SK-N-SH (cell line): Measurements from ENCODE around the gene BHLHA9. TPM values are rescaled to one million over a fixed set of nuclear protein-coding genes. Genes with fewer than 3 reads are reported as not detected.

Experiments used
- CTCF ChIA-PET: fragments of 300-600, 350-600 bp; formaldehyde crosslinking; extraction: SDS; loops from one replicate; lab custom pipeline; 2021; lab: Yijun Ruan, JAX
- POLR2A ChIA-PET: fragments of 350-600 bp; sonication (Branson Sonifier 250); formaldehyde crosslinking; extraction: SDS; loops from one replicate; lab custom pipeline; 2020; ENCODE audit warnings: antibody characterized with exemption, inconsistent platforms; lab: Yijun Ruan, JAX
- DNase-seq: peaks from one replicate; pipeline ENCODE4 v3.0.0; 2012
- H2AFZ ChIP-seq: fragments of 200-600 bp; sonication (generic); 2 replicates; pipeline ENCODE4 v1.8.1; 2016; ENCODE audit warnings: antibody characterized with exemption, mild to moderate bottlenecking, low read depth
- H3F3A ChIP-seq: fragments of 200-600 bp; sonication (generic); replicated peaks from 2 replicates; pipeline ENCODE3; 2016; ENCODE audit warnings: antibody characterized with exemption, mild to moderate bottlenecking; ENCODE audit not compliant: insufficient read depth
- H3K27ac ChIP-seq, 2 experiments: fragments of 200-500 bp in 1 of 2; fragments of 200-600 bp in 1 of 2; sonication (Bioruptor generic) in 1 of 2; sonication (generic), shearing (Covaris generic) in 1 of 2; 2 replicates each; pipeline versions ENCODE4 v1.5.1 to v1.6.1; 2014 to 2016; ENCODE audit warnings: low read depth in 2 of 2, inconsistent platforms in 1 of 2, low read length in 1 of 2, mild to moderate bottlenecking in 1 of 2, mixed read lengths in 1 of 2
- H3K27me3 ChIP-seq: fragments of 200-600 bp; sonication (generic), shearing (Covaris generic); 2 replicates; pipeline ENCODE4 v1.6.1; 2016; ENCODE audit warnings: mixed run types; ENCODE audit not compliant: insufficient read depth
- H3K36me3 ChIP-seq, 2 experiments: fragments of 200-500 bp in 1 of 2; fragments of 200-600 bp in 1 of 2; sonication (Bioruptor generic) in 1 of 2; sonication (generic) in 1 of 2; replicated peaks in 1 of 2; 2 replicates each; pipeline versions ENCODE3 to v1.5.1; 2014 to 2016; ENCODE audit warnings: low read length in 1 of 2, mild to moderate bottlenecking in 1 of 2; ENCODE audit not compliant: insufficient read depth in 2 of 2, control insufficient read depth in 1 of 2
- H3K4me1 ChIP-seq, 2 experiments: fragments of 200-500 bp in 1 of 2; fragments of 200-600 bp in 1 of 2; sonication (Bioruptor generic) in 1 of 2; sonication (generic), shearing (Covaris generic) in 1 of 2; 2 replicates each; pipeline versions ENCODE4 v1.5.1 to v1.6.1; 2014 to 2016; ENCODE audit warnings: low read depth in 1 of 2, low read length in 1 of 2, mixed run types in 1 of 2; ENCODE audit not compliant: insufficient read depth in 2 of 2, control insufficient read depth in 1 of 2
- H3K4me2 ChIP-seq: fragments of 200-600 bp; sonication (generic), shearing (Covaris generic); 2 replicates; pipeline ENCODE4 v1.6.1; 2017; ENCODE audit warnings: mixed run types
- H3K4me3 ChIP-seq, 2 experiments: fragments of 200-500 bp in 1 of 2; fragments of 200-600 bp in 1 of 2; sonication (Bioruptor generic) in 1 of 2; sonication (generic), shearing (Covaris generic) in 1 of 2; 2 replicates each; pipeline versions ENCODE4 v1.5.1 to v1.8.1; 2014 to 2016; ENCODE audit warnings: low read depth in 2 of 2, inconsistent platforms in 1 of 2, low read length in 1 of 2, mild to moderate bottlenecking in 1 of 2, mixed read lengths in 1 of 2, moderate library complexity in 1 of 2
- H3K79me2 ChIP-seq: fragments of 200-600 bp; sonication (generic); 2 replicates; pipeline ENCODE4 v1.8.1; 2017; ENCODE audit warnings: mild to moderate bottlenecking; ENCODE audit not compliant: insufficient read depth
- H3K9ac ChIP-seq: fragments of 200-600 bp; sonication (generic); 2 replicates; pipeline ENCODE4 v1.6.1; 2017; ENCODE audit warnings: mixed run types
- H3K9me2 ChIP-seq: fragments of 200-600 bp; sonication (generic); 2 replicates; pipeline ENCODE4 v1.6.1; 2017; ENCODE audit warnings: mixed run types
- H3K9me3 ChIP-seq: fragments of 200-600 bp; sonication (generic); 2 replicates; pipeline ENCODE4 v1.6.1; 2017; ENCODE audit warnings: mixed run types, mild to moderate bottlenecking, moderate library complexity
- H4K20me1 ChIP-seq: fragments of 200-600 bp; sonication (generic); 2 replicates; pipeline ENCODE4 v1.6.1; 2017; ENCODE audit warnings: mild to moderate bottlenecking, mixed run types; ENCODE audit not compliant: insufficient read depth
- CHD2 ChIP-seq: fragments of 150-350 bp; IDR thresholded peaks from 2 replicates; pipeline ENCODE4 v1.6.1; 2018; ENCODE audit warnings: low read length; ENCODE audit not compliant: partially characterized antibody
- ELF1 ChIP-seq: IDR thresholded peaks from 2 replicates; pipeline ENCODE4 v1.4.0; 2012
- EP300 ChIP-seq, 2 experiments: IDR thresholded peaks; 2 replicates each; pipeline versions ENCODE4 v1.4.0 to v1.6.1; 2012; ENCODE audit warnings: borderline replicate concordance in 1 of 2, low read depth in 1 of 2, low read length in 1 of 2
- FOSL2 ChIP-seq: IDR thresholded peaks from 2 replicates; pipeline ENCODE4 v1.4.0; 2012; ENCODE audit warnings: low read depth, mild to moderate bottlenecking, moderate library complexity, borderline replicate concordance
- FOXJ3 ChIP-seq: sonication (generic); formaldehyde crosslinking; IDR thresholded peaks from 2 replicates; pipeline ENCODE4 v1.5.1; 2020; ENCODE audit warnings: mild to moderate bottlenecking, missing genetic modification reagents
- FOXM1 ChIP-seq: IDR thresholded peaks from 2 replicates; pipeline ENCODE4 v1.4.0; 2012; ENCODE audit warnings: low read depth, mild to moderate bottlenecking
- GABPA ChIP-seq: IDR thresholded peaks from 2 replicates; pipeline ENCODE4 v1.4.0; 2012; ENCODE audit warnings: low read depth, mild to moderate bottlenecking
- GATA2 ChIP-seq: sonication (generic); formaldehyde crosslinking; IDR thresholded peaks from 2 replicates; pipeline ENCODE4 v1.5.0; 2020; ENCODE audit warnings: mild to moderate bottlenecking, missing genetic modification reagents
- MXI1 ChIP-seq: IDR thresholded peaks from 2 replicates; pipeline ENCODE4 v1.6.1; 2012; ENCODE audit warnings: mild to moderate bottlenecking, low read depth, low read length, improper control_type of control experiment
- NFIC ChIP-seq: IDR thresholded peaks from 2 replicates; pipeline ENCODE4 v1.4.0; 2012; ENCODE audit warnings: borderline replicate concordance
- POLR2AphosphoS5 ChIP-seq: IDR thresholded peaks from 2 replicates; pipeline ENCODE4 v1.6.1; 2012; ENCODE audit warnings: low read depth, low read length
- SIN3A ChIP-seq: IDR thresholded peaks from 2 replicates; pipeline ENCODE4 v1.6.1; 2012; ENCODE audit warnings: low read depth, mild to moderate bottlenecking, low read length, moderate library complexity, borderline replicate concordance
- TAF1 ChIP-seq: IDR thresholded peaks from 2 replicates; pipeline ENCODE4 v1.6.1; 2012; ENCODE audit warnings: low read depth, mild to moderate bottlenecking, low read length, moderate library complexity, borderline replicate concordance
- TCF12 ChIP-seq: IDR thresholded peaks from 2 replicates; pipeline ENCODE4 v1.4.0; 2012
- TEAD4 ChIP-seq: IDR thresholded peaks from 2 replicates; pipeline ENCODE4 v1.4.0; 2012; ENCODE audit warnings: mild to moderate bottlenecking, borderline replicate concordance; ENCODE audit not compliant: insufficient read depth
- YY1 ChIP-seq: IDR thresholded peaks from 2 replicates; pipeline ENCODE4 v1.4.0; 2012; ENCODE audit warnings: low read depth, mild to moderate bottlenecking
- WGBS: methylation state at CpG from one replicate; pipeline ENCODE4 v1.1.6; 2017; ENCODE audit warnings: low lambda C conversion rate; 5-methylcytosine and 5-hydroxymethylcytosine counted together
- polyA plus RNA-seq, 3 experiments: library from polyadenylated mRNA; depleted of rRNA; stranded (reverse); fragments of >200 nt; gene quantifications; 2 replicates each; pipeline ENCODE4 v1.2.3, GENCODE V29; 2012
- TF ChIP-seq, protein P1 (sequence below): IDR thresholded peaks from 2 replicates; pipeline ENCODE4 v1.6.1; 2012; ENCODE audit warnings: mild to moderate bottlenecking, low read depth, low read length, moderate library complexity
- TF ChIP-seq, protein P2 (sequence below): fragments of 150-350 bp; IDR thresholded peaks from 2 replicates; pipeline ENCODE4 v1.6.1; 2016; ENCODE audit warnings: mild to moderate bottlenecking, low read depth, low read length
- TF ChIP-seq, protein P3 (sequence below): IDR thresholded peaks from 2 replicates; pipeline ENCODE4; 2012
- TF ChIP-seq, protein P4 (sequence below): IDR thresholded peaks from 2 replicates; pipeline ENCODE4 v1.4.0; 2012; ENCODE audit warnings: low read depth, borderline replicate concordance

The BHLHA9 gene
- polyA plus RNA-seq, 1 of the 3 experiments (the other 2 are of a cell fraction), result not detected

DNA sequence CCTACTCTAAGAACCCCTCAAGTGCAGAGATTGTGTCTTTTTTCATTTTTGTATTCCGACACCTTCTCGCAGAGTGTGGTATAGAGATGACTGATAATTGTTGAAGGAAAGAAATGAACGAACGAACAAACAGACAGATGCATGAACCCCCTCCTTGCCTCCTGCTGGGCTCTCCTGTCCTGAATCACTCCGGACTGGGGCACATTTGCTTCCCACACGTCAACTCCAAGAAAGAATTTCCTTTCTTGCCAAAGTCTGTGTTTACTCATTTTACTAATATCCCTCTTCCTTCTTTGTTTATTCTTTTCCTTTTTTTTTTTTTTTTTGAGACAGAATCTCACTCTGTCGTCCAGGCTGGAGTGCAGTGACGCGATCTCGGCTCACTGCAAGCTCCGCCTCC, 37.5 kb upstream of the BHLHA9 start (continued):
- no peak for TF ChIP-seq FOXM1

DNA sequence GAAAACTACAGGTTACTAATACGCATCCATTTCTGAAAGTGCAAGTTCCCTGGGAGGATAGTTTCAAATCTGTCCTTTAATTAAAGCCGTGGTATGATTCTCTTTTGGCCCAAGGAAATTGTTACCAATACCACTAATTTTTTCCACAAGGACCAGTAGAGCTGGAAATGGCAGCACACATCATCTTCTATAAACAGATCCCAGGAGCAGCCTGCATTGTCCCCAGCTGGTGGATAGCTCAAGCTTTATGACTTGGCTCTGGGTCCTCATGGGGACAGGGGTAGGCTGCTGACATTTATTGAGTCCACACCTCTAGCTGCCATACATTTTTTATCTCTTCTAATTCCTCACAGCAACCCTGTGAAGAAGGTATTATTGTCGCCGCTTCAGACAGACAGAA, 35.8 kb upstream of the BHLHA9 start:
- no peak overlapping the region for H3K4me3 ChIP-seq
- H3F3A ChIP-seq, result no peaks in the 10 kb centered on the region
- no peaks in the 10 kb centered on the region for H3K36me3 ChIP-seq
- CTCF ChIA-PET, result interaction anchor here (0.5 kb wide), 1 partner anchor 307 kb away, joined by 3 read pairs; no protein-coding TSS in a partner anchor
- H3K27ac ChIP-seq, result no peak overlapping the region
- no peak for TF ChIP-seq NFIC
- TF ChIP-seq, protein P1, sequence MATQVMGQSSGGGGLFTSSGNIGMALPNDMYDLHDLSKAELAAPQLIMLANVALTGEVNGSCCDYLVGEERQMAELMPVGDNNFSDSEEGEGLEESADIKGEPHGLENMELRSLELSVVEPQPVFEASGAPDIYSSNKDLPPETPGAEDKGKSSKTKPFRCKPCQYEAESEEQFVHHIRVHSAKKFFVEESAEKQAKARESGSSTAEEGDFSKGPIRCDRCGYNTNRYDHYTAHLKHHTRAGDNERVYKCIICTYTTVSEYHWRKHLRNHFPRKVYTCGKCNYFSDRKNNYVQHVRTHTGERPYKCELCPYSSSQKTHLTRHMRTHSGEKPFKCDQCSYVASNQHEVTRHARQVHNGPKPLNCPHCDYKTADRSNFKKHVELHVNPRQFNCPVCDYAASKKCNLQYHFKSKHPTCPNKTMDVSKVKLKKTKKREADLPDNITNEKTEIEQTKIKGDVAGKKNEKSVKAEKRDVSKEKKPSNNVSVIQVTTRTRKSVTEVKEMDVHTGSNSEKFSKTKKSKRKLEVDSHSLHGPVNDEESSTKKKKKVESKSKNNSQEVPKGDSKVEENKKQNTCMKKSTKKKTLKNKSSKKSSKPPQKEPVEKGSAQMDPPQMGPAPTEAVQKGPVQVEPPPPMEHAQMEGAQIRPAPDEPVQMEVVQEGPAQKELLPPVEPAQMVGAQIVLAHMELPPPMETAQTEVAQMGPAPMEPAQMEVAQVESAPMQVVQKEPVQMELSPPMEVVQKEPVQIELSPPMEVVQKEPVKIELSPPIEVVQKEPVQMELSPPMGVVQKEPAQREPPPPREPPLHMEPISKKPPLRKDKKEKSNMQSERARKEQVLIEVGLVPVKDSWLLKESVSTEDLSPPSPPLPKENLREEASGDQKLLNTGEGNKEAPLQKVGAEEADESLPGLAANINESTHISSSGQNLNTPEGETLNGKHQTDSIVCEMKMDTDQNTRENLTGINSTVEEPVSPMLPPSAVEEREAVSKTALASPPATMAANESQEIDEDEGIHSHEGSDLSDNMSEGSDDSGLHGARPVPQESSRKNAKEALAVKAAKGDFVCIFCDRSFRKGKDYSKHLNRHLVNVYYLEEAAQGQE, result no peak
- TF ChIP-seq, all 33 proteins: peak for 0
- 86% methylated on average over 4 of the region's 4 CpGs for WGBS
- Histone ChIP-seq H3K4me2 (no peak overlapping the region), H3K9ac (no peak overlapping the region), H2AFZ (no peak overlapping the region), H3K27me3 (peaks cover 24% of the 10 kb centered on the region), H3K9me3 (no peaks in the 10 kb centered on the region), H3K79me2 (no peaks in the 10 kb centered on the region), H3K4me1 (peaks cover 0 to 4% of the 10 kb centered on the region in 2 experiments; a peak in 1 of 4 replicates), H4K20me1 (no peaks in the 10 kb centered on the region), H3K9me2 (no peaks in the 10 kb centered on the region)
- DNase-seq, result no peak
- POLR2A ChIA-PET, result no interaction called here

DNA sequence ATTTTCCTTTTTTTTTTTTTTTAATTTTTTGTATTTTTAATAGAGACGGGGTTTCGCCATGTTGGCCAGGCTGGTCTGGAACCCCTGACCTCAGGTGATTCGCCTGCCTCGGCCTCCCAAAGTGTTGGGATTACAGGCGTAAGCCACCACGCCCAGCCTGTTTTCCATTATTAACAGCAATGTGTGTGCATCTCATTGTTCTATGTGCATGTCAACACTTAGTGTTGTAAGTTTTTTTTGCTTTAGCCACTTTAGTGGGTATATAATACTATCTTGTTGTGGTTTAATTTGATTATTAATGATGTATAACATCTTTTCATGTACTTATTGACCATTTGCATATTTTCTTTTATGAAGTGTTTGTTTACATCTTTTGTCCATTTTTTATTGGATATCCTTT, 32.8 kb upstream of the BHLHA9 start:
- no peaks in the 10 kb centered on the region for H4K20me1 ChIP-seq
- no peak overlapping the region for H3K27ac ChIP-seq
- no peaks in the 10 kb centered on the region; a peak in 1 of 4 replicates for H3K4me1 ChIP-seq
- no peak overlapping the region for H3K4me3 ChIP-seq
- no peak overlapping the region for H2AFZ ChIP-seq
- no peaks in the 10 kb centered on the region for H3K79me2 ChIP-seq
- H3K4me2 ChIP-seq, result no peak overlapping the region
- POLR2A ChIA-PET, result no interaction called here
- WGBS, result 55% methylated on average over 6 of the region's 6 CpGs
- no peaks in the 10 kb centered on the region for H3K9me3 ChIP-seq
- CTCF ChIA-PET, result no interaction called here
- no peak for DNase-seq
- no peaks in the 10 kb centered on the region for H3K36me3 ChIP-seq
- H3K27me3 ChIP-seq, result no peaks in the 10 kb centered on the region; the same call in 1 of the 2 replicates
- H3K9ac ChIP-seq, result no peak overlapping the region
- no peaks in the 10 kb centered on the region for H3K9me2 ChIP-seq
- H3F3A ChIP-seq, result no peaks in the 10 kb centered on the region
- TF ChIP-seq, protein P2, sequence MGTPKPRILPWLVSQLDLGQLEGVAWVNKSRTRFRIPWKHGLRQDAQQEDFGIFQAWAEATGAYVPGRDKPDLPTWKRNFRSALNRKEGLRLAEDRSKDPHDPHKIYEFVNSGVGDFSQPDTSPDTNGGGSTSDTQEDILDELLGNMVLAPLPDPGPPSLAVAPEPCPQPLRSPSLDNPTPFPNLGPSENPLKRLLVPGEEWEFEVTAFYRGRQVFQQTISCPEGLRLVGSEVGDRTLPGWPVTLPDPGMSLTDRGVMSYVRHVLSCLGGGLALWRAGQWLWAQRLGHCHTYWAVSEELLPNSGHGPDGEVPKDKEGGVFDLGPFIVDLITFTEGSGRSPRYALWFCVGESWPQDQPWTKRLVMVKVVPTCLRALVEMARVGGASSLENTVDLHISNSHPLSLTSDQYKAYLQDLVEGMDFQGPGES, result no peak
- no peak for TF ChIP-seq MXI1
- TF ChIP-seq TEAD4, result no peak
- TF ChIP-seq, protein P3, sequence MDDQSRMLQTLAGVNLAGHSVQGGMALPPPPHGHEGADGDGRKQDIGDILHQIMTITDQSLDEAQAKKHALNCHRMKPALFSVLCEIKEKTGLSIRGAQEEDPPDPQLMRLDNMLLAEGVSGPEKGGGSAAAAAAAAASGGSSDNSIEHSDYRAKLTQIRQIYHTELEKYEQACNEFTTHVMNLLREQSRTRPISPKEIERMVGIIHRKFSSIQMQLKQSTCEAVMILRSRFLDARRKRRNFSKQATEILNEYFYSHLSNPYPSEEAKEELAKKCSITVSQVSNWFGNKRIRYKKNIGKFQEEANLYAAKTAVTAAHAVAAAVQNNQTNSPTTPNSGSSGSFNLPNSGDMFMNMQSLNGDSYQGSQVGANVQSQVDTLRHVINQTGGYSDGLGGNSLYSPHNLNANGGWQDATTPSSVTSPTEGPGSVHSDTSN, result no peak
- TF ChIP-seq FOSL2, result no peak
- no peak for TF ChIP-seq SIN3A
- TF ChIP-seq FOXJ3, result no peak
- no peak for TF ChIP-seq GATA2
- no peak for TF ChIP-seq YY1
- TF ChIP-seq TCF12, result no peak
- no peak for TF ChIP-seq ELF1
- TF ChIP-seq CHD2, result no peak
- TF ChIP-seq, protein P4, sequence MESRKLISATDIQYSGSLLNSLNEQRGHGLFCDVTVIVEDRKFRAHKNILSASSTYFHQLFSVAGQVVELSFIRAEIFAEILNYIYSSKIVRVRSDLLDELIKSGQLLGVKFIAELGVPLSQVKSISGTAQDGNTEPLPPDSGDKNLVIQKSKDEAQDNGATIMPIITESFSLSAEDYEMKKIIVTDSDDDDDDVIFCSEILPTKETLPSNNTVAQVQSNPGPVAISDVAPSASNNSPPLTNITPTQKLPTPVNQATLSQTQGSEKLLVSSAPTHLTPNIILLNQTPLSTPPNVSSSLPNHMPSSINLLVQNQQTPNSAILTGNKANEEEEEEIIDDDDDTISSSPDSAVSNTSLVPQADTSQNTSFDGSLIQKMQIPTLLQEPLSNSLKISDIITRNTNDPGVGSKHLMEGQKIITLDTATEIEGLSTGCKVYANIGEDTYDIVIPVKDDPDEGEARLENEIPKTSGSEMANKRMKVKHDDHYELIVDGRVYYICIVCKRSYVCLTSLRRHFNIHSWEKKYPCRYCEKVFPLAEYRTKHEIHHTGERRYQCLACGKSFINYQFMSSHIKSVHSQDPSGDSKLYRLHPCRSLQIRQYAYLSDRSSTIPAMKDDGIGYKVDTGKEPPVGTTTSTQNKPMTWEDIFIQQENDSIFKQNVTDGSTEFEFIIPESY, result no peak
- no peak for TF ChIP-seq GABPA
- no peak for TF ChIP-seq POLR2AphosphoS5
- no peak for TF ChIP-seq EP300 (IDR thresholded peaks at IDR 0.05; ENCODE audit: borderline replicate concordance in 1 of 2, low read depth in 1 of 2, low read length in 1 of 2)
- TF ChIP-seq FOXM1, result no peak
- no peak for TF ChIP-seq TAF1
